ENCODE results near the gene AGFG2.

GRCh38 chr7:100614308-100614861, 75.4 kb downstream of the AGFG2 start:
- TF ChIP-seq CTCF (IDR thresholded peaks at IDR 0.05) (no peak), POLR2A (IDR thresholded peaks at IDR 0.05) (no peak)

Measured in adrenal gland (tissue), 5 donors.